ENCODE data around the gene STPG4. TPM values are rescaled to one million over a fixed set of nuclear protein-coding genes. Genes with fewer than 3 reads are reported as not detected.

STPG4 gene
- polyA plus RNA-seq, 1 of the 3 experiments (the other 2 are of a cell fraction): 0.20 TPM

DNA sequence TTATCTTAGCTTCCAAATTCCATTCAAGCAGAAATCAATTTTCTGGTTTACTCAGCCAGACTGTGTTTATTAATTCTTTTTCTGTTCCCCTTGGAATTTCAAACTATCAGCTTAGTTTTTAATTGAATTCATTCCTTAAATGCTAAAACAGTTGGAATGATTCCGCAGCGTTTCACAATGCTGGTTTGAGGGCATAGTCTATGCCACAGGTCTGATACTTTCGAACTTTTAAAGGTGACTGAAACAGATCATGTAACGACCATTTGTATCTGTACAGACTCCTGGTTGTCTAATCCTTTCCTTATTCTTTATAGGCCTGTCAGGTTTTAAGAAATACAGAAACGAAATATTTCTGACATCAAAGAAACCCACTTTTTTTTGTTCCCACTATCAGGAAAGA lies 45.4 kb downstream of the STPG4 start:
- TF ChIP-seq RAD21 (IDR thresholded peaks at IDR 0.05; ENCODE audit: low read length) (no peak), CHD2 (IDR thresholded peaks at IDR 0.05; ENCODE audit: low read length, partially characterized antibody) (no peak), MXI1 (IDR thresholded peaks at IDR 0.05; ENCODE audit: low read depth, low read length) (no peak), RCOR1 (IDR thresholded peaks at IDR 0.05; ENCODE audit: low read length) (no peak)
- H3K36me3 ChIP-seq (replicated peaks in 1 of 2; ENCODE audit: control insufficient read depth in 1 of 2, insufficient read depth in 2 of 2, low read length in 1 of 2): no peaks in the 10 kb centered on the region
- H3F3A ChIP-seq (replicated peaks; ENCODE audit: insufficient read depth): peaks cover 6% of the 10 kb centered on the region
- H3K27ac ChIP-seq (ENCODE audit: low read depth in 2 of 2, low read length in 1 of 2): no peak overlapping the region
- no peaks in the 10 kb centered on the region for H3K9me3 ChIP-seq
- H4K20me1 ChIP-seq (ENCODE audit: insufficient read depth): no peaks in the 10 kb centered on the region
- WGBS (ENCODE audit: low lambda C conversion rate): 94% methylated on average over 5 of the region's 5 CpGs
- H3K9me2 ChIP-seq: no peaks in the 10 kb centered on the region
- no peaks in the 10 kb centered on the region for H3K27me3 ChIP-seq (ENCODE audit: insufficient read depth)
- no peaks in the 10 kb centered on the region for H3K4me1 ChIP-seq (ENCODE audit: control insufficient read depth in 1 of 2, insufficient read depth in 2 of 2, low read depth in 1 of 2, low read length in 1 of 2)
- CTCF ChIA-PET: interaction anchor here (1.1 kb wide), 1 partner anchor 12 kb away, joined by 3 read pairs; no protein-coding TSS in a partner anchor
- no peak overlapping the region for H3K4me2 ChIP-seq
- H3K9ac ChIP-seq: no peak overlapping the region
- H3K4me3 ChIP-seq (ENCODE audit: low read depth in 2 of 2, low read length in 1 of 2): no peak overlapping the region
- no peaks in the 10 kb centered on the region for H3K79me2 ChIP-seq (ENCODE audit: insufficient read depth)
- POLR2A ChIA-PET: interaction anchor here (0.6 kb wide), 1 partner anchor 180 kb away, joined by 5 read pairs; no protein-coding TSS in a partner anchor
- H2AFZ ChIP-seq (ENCODE audit: low read depth): no peak overlapping the region
- peak; percentile 4 for DNase-seq

DNA sequence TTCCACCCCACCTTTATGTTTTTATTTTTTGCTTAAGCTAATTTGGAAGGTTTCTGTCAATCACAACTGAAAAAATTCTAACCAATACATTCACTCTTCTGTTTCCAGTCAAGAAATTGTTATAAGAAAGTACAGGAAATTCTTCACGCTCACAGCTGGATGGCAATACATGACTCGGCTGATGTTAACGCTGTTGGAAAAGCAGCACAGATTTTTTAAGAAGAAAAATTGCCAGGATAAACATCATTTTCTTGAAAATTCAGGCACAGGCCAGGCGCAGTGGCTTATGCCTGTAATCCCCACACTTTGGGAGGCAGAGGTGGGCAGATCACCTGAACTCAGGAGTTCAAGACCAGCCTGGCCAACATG lies 46.1 kb downstream of the STPG4 start:
- Histone ChIP-seq H3K4me2 (no peak overlapping the region), H4K20me1 (ENCODE audit: insufficient read depth) (no peaks in the 10 kb centered on the region), H3K9ac (no peak overlapping the region), H2AFZ (ENCODE audit: low read depth) (peak overlapping the region; percentile 2; the same call in 1 of the 2 replicates), H3K27me3 (ENCODE audit: insufficient read depth) (no peaks in the 10 kb centered on the region), H3K36me3 (replicated peaks in 1 of 2; ENCODE audit: control insufficient read depth in 1 of 2, insufficient read depth in 2 of 2, low read length in 1 of 2) (no peaks in the 10 kb centered on the region), H3K27ac (ENCODE audit: low read depth in 2 of 2, low read length in 1 of 2) (no peak overlapping the region), H3K9me3 (no peaks in the 10 kb centered on the region), H3K79me2 (ENCODE audit: insufficient read depth) (no peaks in the 10 kb centered on the region), H3K9me2 (no peaks in the 10 kb centered on the region), H3K4me3 (ENCODE audit: low read depth in 2 of 2, low read length in 1 of 2) (no peak overlapping the region), H3F3A (replicated peaks; ENCODE audit: insufficient read depth) (peaks cover 6% of the 10 kb centered on the region), H3K4me1 (ENCODE audit: control insufficient read depth in 1 of 2, insufficient read depth in 2 of 2, low read depth in 1 of 2, low read length in 1 of 2) (no peaks in the 10 kb centered on the region)
- DNase-seq: no peak
- ChIA-PET CTCF (interaction anchor here (1.0 to 1.1 kb wide), 2 partner anchors 13 to 21 kb away, joined by 3 read pairs; no protein-coding TSS in a partner anchor), POLR2A (no interaction called here)
- 94% methylated on average over 4 of the region's 4 CpGs for WGBS (ENCODE audit: low lambda C conversion rate)
- no peak for TF ChIP-seq TCF12 (IDR thresholded peaks at IDR 0.05)
- no peak for TF ChIP-seq NRF1 (IDR thresholded peaks at IDR 0.05; ENCODE audit: low read depth, low read length)
- TF ChIP-seq, protein P1, sequence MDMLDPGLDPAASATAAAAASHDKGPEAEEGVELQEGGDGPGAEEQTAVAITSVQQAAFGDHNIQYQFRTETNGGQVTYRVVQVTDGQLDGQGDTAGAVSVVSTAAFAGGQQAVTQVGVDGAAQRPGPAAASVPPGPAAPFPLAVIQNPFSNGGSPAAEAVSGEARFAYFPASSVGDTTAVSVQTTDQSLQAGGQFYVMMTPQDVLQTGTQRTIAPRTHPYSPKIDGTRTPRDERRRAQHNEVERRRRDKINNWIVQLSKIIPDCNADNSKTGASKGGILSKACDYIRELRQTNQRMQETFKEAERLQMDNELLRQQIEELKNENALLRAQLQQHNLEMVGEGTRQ (IDR thresholded peaks at IDR 0.05; ENCODE audit: borderline replicate concordance, low read depth, low read length): no peak
- TF ChIP-seq, protein P2, sequence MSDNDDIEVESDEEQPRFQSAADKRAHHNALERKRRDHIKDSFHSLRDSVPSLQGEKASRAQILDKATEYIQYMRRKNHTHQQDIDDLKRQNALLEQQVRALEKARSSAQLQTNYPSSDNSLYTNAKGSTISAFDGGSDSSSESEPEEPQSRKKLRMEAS (IDR thresholded peaks at IDR 0.05; ENCODE audit: low read depth): no peak
- no peak for TF ChIP-seq RXRA (IDR thresholded peaks at IDR 0.05; ENCODE audit: borderline replicate concordance, low read depth)
- TF ChIP-seq SMC3 (IDR thresholded peaks at IDR 0.05; ENCODE audit: low read depth, low read length): no peak
- TF ChIP-seq FOXM1 (IDR thresholded peaks at IDR 0.05; ENCODE audit: low read depth): no peak
- TF ChIP-seq, protein P3, sequence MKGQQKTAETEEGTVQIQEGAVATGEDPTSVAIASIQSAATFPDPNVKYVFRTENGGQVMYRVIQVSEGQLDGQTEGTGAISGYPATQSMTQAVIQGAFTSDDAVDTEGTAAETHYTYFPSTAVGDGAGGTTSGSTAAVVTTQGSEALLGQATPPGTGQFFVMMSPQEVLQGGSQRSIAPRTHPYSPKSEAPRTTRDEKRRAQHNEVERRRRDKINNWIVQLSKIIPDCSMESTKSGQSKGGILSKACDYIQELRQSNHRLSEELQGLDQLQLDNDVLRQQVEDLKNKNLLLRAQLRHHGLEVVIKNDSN (IDR thresholded peaks at IDR 0.05; ENCODE audit: borderline replicate concordance, low read depth): no peak
- no peak for TF ChIP-seq EP300 (IDR thresholded peaks at IDR 0.05; ENCODE audit: borderline replicate concordance in 1 of 2, low read depth in 1 of 2, low read length in 1 of 2)
- TF ChIP-seq CHD2 (IDR thresholded peaks at IDR 0.05; ENCODE audit: low read length, partially characterized antibody): no peak
- TF ChIP-seq TAF1 (IDR thresholded peaks at IDR 0.05; ENCODE audit: borderline replicate concordance, low read depth, low read length): no peak
- TF ChIP-seq FOSL2 (IDR thresholded peaks at IDR 0.05; ENCODE audit: borderline replicate concordance, low read depth): no peak
- TF ChIP-seq POLR2AphosphoS5 (IDR thresholded peaks at IDR 0.05; ENCODE audit: low read depth, low read length): no peak
- no peak for TF ChIP-seq YY1 (IDR thresholded peaks at IDR 0.05; ENCODE audit: low read depth)
- TF ChIP-seq RFX5 (IDR thresholded peaks at IDR 0.05; ENCODE audit: low read length): no peak
- no peak for TF ChIP-seq EZH2phosphoT487 (IDR thresholded peaks at IDR 0.05; ENCODE audit: borderline replicate concordance, low read depth)
- no peak for TF ChIP-seq JUND (IDR thresholded peaks at IDR 0.05)
- TF ChIP-seq, protein P4, sequence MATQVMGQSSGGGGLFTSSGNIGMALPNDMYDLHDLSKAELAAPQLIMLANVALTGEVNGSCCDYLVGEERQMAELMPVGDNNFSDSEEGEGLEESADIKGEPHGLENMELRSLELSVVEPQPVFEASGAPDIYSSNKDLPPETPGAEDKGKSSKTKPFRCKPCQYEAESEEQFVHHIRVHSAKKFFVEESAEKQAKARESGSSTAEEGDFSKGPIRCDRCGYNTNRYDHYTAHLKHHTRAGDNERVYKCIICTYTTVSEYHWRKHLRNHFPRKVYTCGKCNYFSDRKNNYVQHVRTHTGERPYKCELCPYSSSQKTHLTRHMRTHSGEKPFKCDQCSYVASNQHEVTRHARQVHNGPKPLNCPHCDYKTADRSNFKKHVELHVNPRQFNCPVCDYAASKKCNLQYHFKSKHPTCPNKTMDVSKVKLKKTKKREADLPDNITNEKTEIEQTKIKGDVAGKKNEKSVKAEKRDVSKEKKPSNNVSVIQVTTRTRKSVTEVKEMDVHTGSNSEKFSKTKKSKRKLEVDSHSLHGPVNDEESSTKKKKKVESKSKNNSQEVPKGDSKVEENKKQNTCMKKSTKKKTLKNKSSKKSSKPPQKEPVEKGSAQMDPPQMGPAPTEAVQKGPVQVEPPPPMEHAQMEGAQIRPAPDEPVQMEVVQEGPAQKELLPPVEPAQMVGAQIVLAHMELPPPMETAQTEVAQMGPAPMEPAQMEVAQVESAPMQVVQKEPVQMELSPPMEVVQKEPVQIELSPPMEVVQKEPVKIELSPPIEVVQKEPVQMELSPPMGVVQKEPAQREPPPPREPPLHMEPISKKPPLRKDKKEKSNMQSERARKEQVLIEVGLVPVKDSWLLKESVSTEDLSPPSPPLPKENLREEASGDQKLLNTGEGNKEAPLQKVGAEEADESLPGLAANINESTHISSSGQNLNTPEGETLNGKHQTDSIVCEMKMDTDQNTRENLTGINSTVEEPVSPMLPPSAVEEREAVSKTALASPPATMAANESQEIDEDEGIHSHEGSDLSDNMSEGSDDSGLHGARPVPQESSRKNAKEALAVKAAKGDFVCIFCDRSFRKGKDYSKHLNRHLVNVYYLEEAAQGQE (IDR thresholded peaks at IDR 0.05; ENCODE audit: low read depth, low read length): no peak

Data from SK-N-SH (cell line).